NCI-H2081 treated with DMSO at 0.1 percent for 48 hours (cell line): Measurements from ENCODE around the gene IVNS1ABP.
"Not testable (repeated sequence)": the region's sequence is repeated elsewhere in the genome, so short reads cannot be mapped to it uniquely, and the experiment has no call there.

Experiments used
- DNase-seq: peaks from one replicate; lab custom pipeline; 2025; lab: John Stamatoyannopoulos, UW

Gene IVNS1ABP

GRCh38 chr1:185317034-185317885 is at the start of gene IVNS1ABP:
Gene IVNS1ABP (minus strand): TSS chr1:185317243. CDS start chr1:185309493, 7,750 bp downstream.
- DNase-seq: peak; percentile 89

GRCh38 chr1:185365951-185366350 is 48.9 kb upstream of the IVNS1ABP start:
- DNase-seq: no peak

GRCh38 chr1:185364528-185364927 is 47.5 kb upstream of the IVNS1ABP start:
- DNase-seq: not testable (repeated sequence)

- no peak for DNase-seq
Observed at GRCh38 chr1:185363205-185363604, 46.2 kb upstream of the IVNS1ABP start.

- no peak for DNase-seq
Observed at GRCh38 chr1:185360714-185361113, 43.7 kb upstream of the IVNS1ABP start.

- DNase-seq: no peak
Observed at GRCh38 chr1:185358957-185359356, 41.9 kb upstream of the IVNS1ABP start.

- no peak for DNase-seq
Observed at GRCh38 chr1:185355947-185356346, 38.9 kb upstream of the IVNS1ABP start.

GRCh38 chr1:185353124-185353523 is 36.1 kb upstream of the IVNS1ABP start:
- DNase-seq: no peak

GRCh38 chr1:185351734-185352466 is 34.9 kb upstream of the IVNS1ABP start:
- no peak for DNase-seq

- DNase-seq: no peak
Observed at GRCh38 chr1:185350027-185350442, 33.0 kb upstream of the IVNS1ABP start.

- DNase-seq: no peak
Observed at GRCh38 chr1:185349556-185349955, 32.5 kb upstream of the IVNS1ABP start.

- no peak for DNase-seq
Observed at GRCh38 chr1:185348985-185349384, 31.9 kb upstream of the IVNS1ABP start.

- no peak for DNase-seq
Observed at GRCh38 chr1:185348296-185348695, 31.3 kb upstream of the IVNS1ABP start.

GRCh38 chr1:185345913-185346720 is 29.1 kb upstream of the IVNS1ABP start:
- no peak for DNase-seq

GRCh38 chr1:185343306-185343705 is 26.3 kb upstream of the IVNS1ABP start:
- no peak for DNase-seq

GRCh38 chr1:185342672-185343259 is 25.7 kb upstream of the IVNS1ABP start:
- no peak for DNase-seq

- no peak for DNase-seq
Observed at GRCh38 chr1:185342017-185342416, 25.0 kb upstream of the IVNS1ABP start.

GRCh38 chr1:185341196-185341781 is 24.2 kb upstream of the IVNS1ABP start:
- no peak for DNase-seq

GRCh38 chr1:185338719-185339622 is 21.9 kb upstream of the IVNS1ABP start:
- no peak for DNase-seq

- DNase-seq: no peak
Observed at GRCh38 chr1:185337246-185337645, 20.2 kb upstream of the IVNS1ABP start.
